ENCODE measurements around the gene WNT7A. TPM values are rescaled to one million over a fixed set of nuclear protein-coding genes. Genes with fewer than 3 reads are reported as not detected.

The WNT7A gene
- total RNA-seq, 1 donor from 2014 or later, result not detected

- Mint-ChIP-seq H3K27me3 (ENCODE audit: unreplicated experiment) (peaks cover 4% of the 10 kb centered on the region), H3K27ac (ENCODE audit: unreplicated experiment) (no peak overlapping the region), H3K4me3 (ENCODE audit: unreplicated experiment) (no peak overlapping the region), H3K4me1 (ENCODE audit: unreplicated experiment) (peaks cover 11% of the 10 kb centered on the region), H3K9me3 (ENCODE audit: unreplicated experiment) (no peaks in the 10 kb centered on the region), H3K36me3 (ENCODE audit: low read depth, unreplicated experiment) (no peaks in the 10 kb centered on the region)
- no peak for DNase-seq (ENCODE audit: low spot score)
- TF ChIP-seq CTCF (IDR thresholded peaks at IDR 0.05; ENCODE audit: unreplicated experiment), result no peak
Measured at GRCh38 chr3:13798401-13798800, 81.5 kb downstream of the WNT7A start.

- Mint-ChIP-seq H3K27me3 (ENCODE audit: unreplicated experiment) (peaks cover 9% of the 10 kb centered on the region), H3K36me3 (ENCODE audit: low read depth, unreplicated experiment) (no peaks in the 10 kb centered on the region), H3K27ac (ENCODE audit: unreplicated experiment) (no peak overlapping the region), H3K9me3 (ENCODE audit: unreplicated experiment) (no peaks in the 10 kb centered on the region), H3K4me3 (ENCODE audit: unreplicated experiment) (no peak overlapping the region), H3K4me1 (ENCODE audit: unreplicated experiment) (peaks cover 14% of the 10 kb centered on the region)
- DNase-seq (ENCODE audit: low spot score), result no peak
- TF ChIP-seq CTCF (IDR thresholded peaks at IDR 0.05; ENCODE audit: unreplicated experiment), result no peak
Measured at GRCh38 chr3:13796701-13797460, 83.0 kb downstream of the WNT7A start.

GRCh38 chr3:13795816-13796215, 84.1 kb downstream of the WNT7A start:
- DNase-seq (ENCODE audit: low spot score), result no peak
- TF ChIP-seq CTCF (IDR thresholded peaks at IDR 0.05; ENCODE audit: unreplicated experiment), result no peak
- Mint-ChIP-seq H3K4me1 (ENCODE audit: unreplicated experiment) (peaks cover 16% of the 10 kb centered on the region), H3K27me3 (ENCODE audit: unreplicated experiment) (peaks cover 13% of the 10 kb centered on the region), H3K9me3 (ENCODE audit: unreplicated experiment) (no peaks in the 10 kb centered on the region), H3K4me3 (ENCODE audit: unreplicated experiment) (no peak overlapping the region), H3K36me3 (ENCODE audit: low read depth, unreplicated experiment) (no peaks in the 10 kb centered on the region), H3K27ac (ENCODE audit: unreplicated experiment) (no peak overlapping the region)

- no peaks in the 10 kb centered on the region for H3K9me3 Mint-ChIP-seq (ENCODE audit: unreplicated experiment)
- no peak for TF ChIP-seq CTCF (IDR thresholded peaks at IDR 0.05; ENCODE audit: unreplicated experiment)
- H3K4me3 Mint-ChIP-seq (ENCODE audit: unreplicated experiment), result no peak overlapping the region
- H3K36me3 Mint-ChIP-seq (ENCODE audit: low read depth, unreplicated experiment), result no peaks in the 10 kb centered on the region
- peaks cover 13% of the 10 kb centered on the region for H3K27me3 Mint-ChIP-seq (ENCODE audit: unreplicated experiment)
- peaks cover 16% of the 10 kb centered on the region for H3K4me1 Mint-ChIP-seq (ENCODE audit: unreplicated experiment)
- H3K27ac Mint-ChIP-seq (ENCODE audit: unreplicated experiment), result no peak overlapping the region
- DNase-seq (ENCODE audit: low spot score), result no peak
Measured at GRCh38 chr3:13794322-13794721, 85.5 kb downstream of the WNT7A start.

GRCh38 chr3:13793451-13793850, 86.4 kb downstream of the WNT7A start:
- Mint-ChIP-seq H3K4me3 (ENCODE audit: unreplicated experiment) (no peak overlapping the region), H3K27ac (ENCODE audit: unreplicated experiment) (no peak overlapping the region), H3K36me3 (ENCODE audit: low read depth, unreplicated experiment) (no peaks in the 10 kb centered on the region), H3K9me3 (ENCODE audit: unreplicated experiment) (no peaks in the 10 kb centered on the region), H3K27me3 (ENCODE audit: unreplicated experiment) (peaks cover 13% of the 10 kb centered on the region), H3K4me1 (ENCODE audit: unreplicated experiment) (peaks cover 16% of the 10 kb centered on the region)
- no peak for DNase-seq (ENCODE audit: low spot score)
- no peak for TF ChIP-seq CTCF (IDR thresholded peaks at IDR 0.05; ENCODE audit: unreplicated experiment)

Measured in endothelial cell (in vitro differentiated cells).